NOMO-1 treated with dmso at 0.1 percent for 144 hours (cell line): ENCODE measurements around the gene KRTAP9-3.
"Not testable (repeated sequence)": the region's sequence is repeated elsewhere in the genome, so short reads cannot be mapped to it uniquely, and the experiment has no call there.

Source experiments
- DNase-seq: peaks from one replicate; lab custom pipeline; 2025; ENCODE audit not compliant: unreplicated experiment; lab: John Stamatoyannopoulos, UW

The KRTAP9-3 gene

GRCh38 chr17:41249637-41250240, 17.5 kb downstream of the KRTAP9-3 start, which contains the start of gene KRTAP9-4:
Gene KRTAP9-4, plus strand, starts transcription at chr17:41249687. Its CDS starts 34 bp downstream, at chr17:41249721.
- DNase-seq: not testable (repeated sequence)

GRCh38 chr17:41251261-41251660, 19.0 kb downstream of the KRTAP9-3 start:
- no peak for DNase-seq

GRCh38 chr17:41254861-41255260, 22.6 kb downstream of the KRTAP9-3 start:
- DNase-seq: no peak

GRCh38 chr17:41255381-41256290, 23.4 kb downstream of the KRTAP9-3 start, which contains the start of gene KRTAP9-9:
Gene KRTAP9-9, plus strand, starts transcription at chr17:41255384.
- not testable (repeated sequence) for DNase-seq

- DNase-seq: no peak
Observed at GRCh38 chr17:41256291-41256685, 24.0 kb downstream of the KRTAP9-3 start.

GRCh38 chr17:41258406-41258805, 26.2 kb downstream of the KRTAP9-3 start:
- DNase-seq: no peak

- DNase-seq: no peak
Observed at GRCh38 chr17:41263212-41263611, 31.0 kb downstream of the KRTAP9-3 start.

GRCh38 chr17:41264599-41264998, 32.4 kb downstream of the KRTAP9-3 start:
- DNase-seq: no peak

- no peak for DNase-seq
Observed at GRCh38 chr17:41265078-41265477, 32.8 kb downstream of the KRTAP9-3 start, which contains the start of gene KRTAP9-6. Gene KRTAP9-6, plus strand, starts transcription at chr17:41265378. Its CDS starts 0 bp downstream, at chr17:41265378.

GRCh38 chr17:41267711-41268110, 35.5 kb downstream of the KRTAP9-3 start:
- DNase-seq: peak; percentile 1

- DNase-seq: not testable (repeated sequence)
Observed at GRCh38 chr17:41271323-41271722, 39.1 kb downstream of the KRTAP9-3 start.

- no peak for DNase-seq
Observed at GRCh38 chr17:41271858-41272257, 39.6 kb downstream of the KRTAP9-3 start.

GRCh38 chr17:41275648-41276190, 43.5 kb downstream of the KRTAP9-3 start, which contains the start of gene KRTAP9-7:
Gene KRTAP9-7, plus strand, starts transcription at chr17:41275698. Its CDS starts 0 bp downstream, at chr17:41275698.
- DNase-seq: not testable (repeated sequence)

GRCh38 chr17:41278176-41278955, 46.1 kb downstream of the KRTAP9-3 start:
- DNase-seq: no peak
